ENCODE measurements around the gene SLC13A3. TPM values are rescaled to one million over a fixed set of nuclear protein-coding genes. Genes with fewer than 3 reads are reported as not detected.

The SLC13A3 gene
- total RNA-seq, 1 experiment from 2014 or later: 17.5 TPM

DNA sequence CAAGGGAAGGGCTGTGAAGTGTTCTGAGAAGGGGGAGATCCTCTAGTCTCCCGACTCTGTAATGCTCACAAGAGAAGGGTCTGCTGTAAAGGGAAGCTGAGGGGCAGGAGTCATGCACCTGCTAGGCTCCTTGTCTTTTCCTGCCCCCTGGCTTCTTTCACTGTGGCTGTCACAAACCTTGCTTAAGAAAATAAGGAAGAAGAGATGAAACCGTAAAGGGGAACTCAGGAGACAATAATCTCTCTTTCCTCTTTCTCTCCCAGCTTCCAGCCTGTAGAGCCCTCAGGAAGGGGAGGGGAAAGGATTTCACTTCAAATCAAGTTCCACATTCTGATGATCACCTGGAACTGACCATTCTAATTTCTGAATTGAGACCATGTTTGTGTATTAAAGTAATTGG is 26.3 kb downstream of the SLC13A3 start:
- WGBS (ENCODE audit: extremely low coverage, insufficient read length, low lambda C conversion rate): no CpG with 5 or more reads among the region's 2 CpGs
- Mint-ChIP-seq H3K36me3 (ENCODE audit: insufficient read depth in 1 of 3, low read depth in 3 of 3) (peaks cover 7 to 35% (median 11%) of the 10 kb centered on the region in 3 experiments; a peak in 5 of 7 replicates), H3K4me1 (peaks cover 31 to 46% of the 10 kb centered on the region in 2 experiments)

More for the DNA sequence above, 26.3 kb downstream of the SLC13A3 start:
- H2BK12ac ChIP-seq (ENCODE audit: insufficient read length, low read depth, low read length): no peak overlapping the region
- H3K23me2 ChIP-seq (ENCODE audit: insufficient read length, low read depth, low read length, poor library complexity, severe bottlenecking): no peaks in the 10 kb centered on the region
- no peak overlapping the region for H3K18ac ChIP-seq (ENCODE audit: insufficient read length, low read depth, low read length)
- H2BK20ac ChIP-seq (ENCODE audit: low read depth, low read length, poor library complexity, severe bottlenecking): no peak overlapping the region
- H2AK5ac ChIP-seq (ENCODE audit: insufficient read length, low read length): no peak overlapping the region
- H2BK120ac ChIP-seq (ENCODE audit: low read depth, low read length, poor library complexity, severe bottlenecking): no peak overlapping the region
- H2AFZ ChIP-seq (ENCODE audit: low read length): no peak overlapping the region
- peaks cover 4% of the 10 kb centered on the region; the same call in 1 of the 2 replicates for H3K4me1 ChIP-seq (ENCODE audit: insufficient read depth, low read length)
- H3K9me3 Mint-ChIP-seq: peaks cover 15 to 16% of the 10 kb centered on the region in 2 experiments
- no peaks in the 10 kb centered on the region for H3K79me2 ChIP-seq (ENCODE audit: insufficient read depth, low read length)
- H3K23ac ChIP-seq (ENCODE audit: insufficient read length, low read depth, low read length): no peak overlapping the region
- H3K4me3 Mint-ChIP-seq: no peak overlapping the region
- H4K8ac ChIP-seq (replicated peaks; ENCODE audit: insufficient read length, low read depth, low read length): no peak overlapping the region
- no peak overlapping the region for H3K4me2 ChIP-seq (ENCODE audit: insufficient read depth, insufficient read length, low read length)
- no peak for DNase-seq
- no peak overlapping the region for H3K27ac Mint-ChIP-seq
- H3K27ac ChIP-seq (ENCODE audit: insufficient read length, low read depth, low read length): no peak overlapping the region
- H3K4ac ChIP-seq (ENCODE audit: low read depth, low read length): no peak overlapping the region
- H3K56ac ChIP-seq (ENCODE audit: insufficient read length, low read depth, low read length): no peak overlapping the region
- H2BK15ac ChIP-seq (ENCODE audit: low read depth, low read length): no peak overlapping the region
- H3K9me3 ChIP-seq (ENCODE audit: control insufficient read depth, low read depth, low read length): peaks cover 6% of the 10 kb centered on the region
- no peaks in the 10 kb centered on the region for H3K27me3 ChIP-seq (ENCODE audit: insufficient read depth, low read length)
- H3K79me1 ChIP-seq (ENCODE audit: insufficient read depth, low read depth, low read length, poor library complexity, severe bottlenecking): no peaks in the 10 kb centered on the region
- no peak overlapping the region for H4K91ac ChIP-seq (ENCODE audit: insufficient read length, low read depth, low read length)
- no peak overlapping the region for H3T11ph ChIP-seq (ENCODE audit: low read length)
- H4K20me1 ChIP-seq (ENCODE audit: control insufficient read depth, insufficient read depth, insufficient read length): no peaks in the 10 kb centered on the region
- H3K14ac ChIP-seq (ENCODE audit: insufficient read depth, low read length): no peak overlapping the region
- H4K5ac ChIP-seq (ENCODE audit: insufficient read length, low read depth, low read length): no peak overlapping the region
- H3K9ac ChIP-seq (ENCODE audit: extremely low read depth, insufficient read length, low read length): no peak overlapping the region
- H2BK5ac ChIP-seq (ENCODE audit: insufficient read length, low read length): no peak overlapping the region
- TF ChIP-seq, protein P1, sequence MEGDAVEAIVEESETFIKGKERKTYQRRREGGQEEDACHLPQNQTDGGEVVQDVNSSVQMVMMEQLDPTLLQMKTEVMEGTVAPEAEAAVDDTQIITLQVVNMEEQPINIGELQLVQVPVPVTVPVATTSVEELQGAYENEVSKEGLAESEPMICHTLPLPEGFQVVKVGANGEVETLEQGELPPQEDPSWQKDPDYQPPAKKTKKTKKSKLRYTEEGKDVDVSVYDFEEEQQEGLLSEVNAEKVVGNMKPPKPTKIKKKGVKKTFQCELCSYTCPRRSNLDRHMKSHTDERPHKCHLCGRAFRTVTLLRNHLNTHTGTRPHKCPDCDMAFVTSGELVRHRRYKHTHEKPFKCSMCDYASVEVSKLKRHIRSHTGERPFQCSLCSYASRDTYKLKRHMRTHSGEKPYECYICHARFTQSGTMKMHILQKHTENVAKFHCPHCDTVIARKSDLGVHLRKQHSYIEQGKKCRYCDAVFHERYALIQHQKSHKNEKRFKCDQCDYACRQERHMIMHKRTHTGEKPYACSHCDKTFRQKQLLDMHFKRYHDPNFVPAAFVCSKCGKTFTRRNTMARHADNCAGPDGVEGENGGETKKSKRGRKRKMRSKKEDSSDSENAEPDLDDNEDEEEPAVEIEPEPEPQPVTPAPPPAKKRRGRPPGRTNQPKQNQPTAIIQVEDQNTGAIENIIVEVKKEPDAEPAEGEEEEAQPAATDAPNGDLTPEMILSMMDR (conservative IDR thresholded peaks at IDR 0.05): no peak
- no peaks in the 10 kb centered on the region; the same call in 1 of the 2 replicates for H3K27me3 Mint-ChIP-seq (ENCODE audit: low read depth)

Measured in H9 (cell line).